Upper lobe of left lung (tissue), 4 donors: ENCODE results near the gene VAT1.
"Not testable (repeated sequence)": the region's sequence is repeated elsewhere in the genome, so short reads cannot be mapped to it uniquely, and the experiment has no call there.

Experiments
- CTCF ChIP-seq, 6 experiments: fragments of 450-650 bp in 4 of 6; fragments of 200-600 bp in 2 of 6; sonication (generic) in 2 of 6; IDR thresholded peaks; one replicate each; pipeline ENCODE4 v1.5.1; 2016 to 2019; ENCODE audit warnings: antibody characterized with exemption in 6 of 6
- EP300 ChIP-seq, 4 donors: sonication (generic); formaldehyde crosslinking; IDR thresholded peaks; one replicate each; pipeline ENCODE4 v1.5.1; 2017; ENCODE audit warnings: antibody characterized with exemption in 4 of 4, control low read depth in 2 of 4
- POLR2A ChIP-seq, 4 donors: fragments of 450-650 bp; IDR thresholded peaks; one replicate each; pipeline ENCODE4 v1.5.1; 2016 to 2017; ENCODE audit warnings: antibody characterized with exemption in 4 of 4, mild to moderate bottlenecking in 2 of 4
- POLR2AphosphoS5 ChIP-seq, 2 donors: sonication (generic); formaldehyde crosslinking; IDR thresholded peaks; one replicate each; pipeline ENCODE4 v1.5.1; 2017; ENCODE audit warnings: antibody characterized with exemption in 2 of 2

DNA sequence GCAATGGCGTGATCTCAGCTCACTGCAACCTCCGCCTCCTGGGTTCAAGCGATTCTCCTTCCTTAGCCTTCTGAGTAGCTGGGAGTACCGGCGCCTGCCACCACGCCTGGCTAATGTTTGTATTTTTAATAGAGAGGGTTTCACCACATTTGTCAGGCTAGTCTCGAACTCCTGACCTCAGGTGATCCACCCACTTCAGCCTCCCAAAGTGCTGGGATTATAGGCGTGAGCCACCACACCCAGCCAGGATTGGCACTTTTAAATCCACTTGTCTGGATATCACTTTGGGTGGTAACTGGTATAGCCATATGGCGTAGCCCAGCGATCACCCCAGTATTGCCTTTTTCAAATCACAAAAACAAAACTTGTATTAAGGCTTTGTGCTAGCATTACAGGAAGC lies 28.3 kb downstream of the VAT1 start:
- not testable (repeated sequence) for TF ChIP-seq POLR2AphosphoS5, CTCF, EP300, POLR2A (IDR thresholded peaks at IDR 0.05)
